Measurements from ENCODE around the gene CYP1B1. TPM values are rescaled to one million over a fixed set of nuclear protein-coding genes. Genes with fewer than 3 reads are reported as not detected.

Gene CYP1B1
- total and polyA plus RNA-seq, 2 of the 13 experiments (the other 11 are each of a cell fraction or from before 2014, with no cell fraction given), result not detected

GRCh38 chr2:38090928-38091327, 15.0 kb upstream of the CYP1B1 start:
- Histone ChIP-seq H3K36me3 (replicated peaks in 1 of 2; ENCODE audit: control insufficient read depth in 1 of 2, insufficient read depth in 2 of 2, low read length in 2 of 2) (no peaks in the 10 kb centered on the region), H3K79me2 (ENCODE audit: insufficient read depth, low read length) (no peaks in the 10 kb centered on the region), H3K4me3 (replicated peaks in 1 of 3; ENCODE audit: insufficient read depth in 1 of 3, low read depth in 2 of 3, low read length in 3 of 3) (no peak overlapping the region), H3K4me2 (ENCODE audit: low read depth, low read length) (no peak overlapping the region), H3K27ac (ENCODE audit: extremely low read length, insufficient read depth, low read length) (no peak overlapping the region), H2AFZ (ENCODE audit: low read length) (no peak overlapping the region), H4K20me1 (ENCODE audit: insufficient read depth, low read length) (no peaks in the 10 kb centered on the region), H3K27me3 (ENCODE audit: control insufficient read depth in 1 of 2, insufficient read depth in 2 of 2, low read length in 2 of 2) (peaks cover 0 to 15% of the 10 kb centered on the region in 2 experiments; a peak in 3 of 5 replicates), H3K9me3 (ENCODE audit: low read length) (no peaks in the 10 kb centered on the region), H3K4me1 (ENCODE audit: insufficient read depth, low read length) (0 out of 2 replicates have a peak, but pooled peaks cover 7% of the 10 kb centered on the region), H3K9ac (ENCODE audit: insufficient read depth, low read depth, low read length) (no peak overlapping the region)
- WGBS (ENCODE audit: low lambda C conversion rate), result 35% methylated on average over 5 of the region's 5 CpGs
- no TSS peak for BruUV-seq (replicated peaks)
- CTCF ChIA-PET (ENCODE audit: low intra/inter-chr PET ratio, low total read pairs), result no interaction called here
- intact Hi-C loops (cut with micrococcal nuclease; ENCODE audit: unreplicated experiment) (no loop called here), in situ Hi-C loops (cut with HindIII; ENCODE audit: extremely low pct_ligation_motif_present, low pct_unique_long_range_greater_than_20kb) (no loop called here)
- POLR2A ChIA-PET, result no interaction called here
- ATAC-seq (no peak), DNase-seq (ENCODE audit: low spot score) (no peak), FAIRE-seq (no peak)
- TF ChIP-seq SP4 (CRISPR knock-in tag; IDR thresholded peaks at IDR 0.05) (no peak), DBP (CRISPR knock-in tag; IDR thresholded peaks at IDR 0.05; ENCODE audit: not compliant biosample characterization) (no peak), ZNF414 (CRISPR knock-in tag; IDR thresholded peaks at IDR 0.05) (no peak), SRSF9 (IDR thresholded peaks at IDR 0.05; ENCODE audit: borderline replicate concordance, insufficient read depth, low read depth, low read length, poor library complexity, severe bottlenecking) (no peak), ZNF383 (CRISPR knock-in tag; IDR thresholded peaks at IDR 0.05; ENCODE audit: borderline replicate concordance) (no peak), HIC2 (CRISPR knock-in tag; IDR thresholded peaks at IDR 0.05; ENCODE audit: low read depth) (no peak), HMGXB4 (CRISPR knock-in tag; IDR thresholded peaks at IDR 0.05; ENCODE audit: borderline replicate concordance in 1 of 2, low read depth in 1 of 2) (no peak), AHDC1 (CRISPR knock-in tag; IDR thresholded peaks at IDR 0.05; ENCODE audit: borderline replicate concordance) (no peak)
